RWPE2 (cell line): Measurements from ENCODE around the gene OIP5.
"Not testable (repeated sequence)": the region's sequence is repeated elsewhere in the genome, so short reads cannot be mapped to it uniquely, and the experiment has no call there.

Experiments used
- ATAC-seq: fragments of 200-7000 bp; cut with Tn5 transposase; 3 replicates; pipeline ENCODE4 v1.9.1; 2021; ENCODE audit warnings: low read depth
- DNase-seq: peaks from one replicate; pipeline ENCODE4 v3.0.0-alpha.2; 2020; ENCODE audit warnings: low spot score
- H3K27ac ChIP-seq: fragments of 450-650 bp; 2 replicates; pipeline ENCODE4 v1.5.1; 2017; ENCODE audit warnings: mild to moderate bottlenecking; ENCODE audit not compliant: poor library complexity, severe bottlenecking
- H3K27me3 ChIP-seq: fragments of 250-450 bp; sonication (Bioruptor Pico); 2 replicates; pipeline ENCODE4 v1.5.1; 2021; ENCODE audit warnings: mild to moderate bottlenecking, moderate library complexity; ENCODE audit not compliant: insufficient read depth, poor library complexity, severe bottlenecking
- H3K36me3 ChIP-seq: fragments of 250-450 bp; sonication (Bioruptor Pico); 2 replicates; pipeline ENCODE4 v1.5.1; 2020; ENCODE audit warnings: low read depth, mild to moderate bottlenecking, moderate library complexity
- H3K4me1 ChIP-seq: fragments of 250-450 bp; sonication (Bioruptor Pico); 2 replicates; pipeline ENCODE4 v1.5.1; 2021; ENCODE audit warnings: mild to moderate bottlenecking, moderate library complexity; ENCODE audit not compliant: insufficient read depth, poor library complexity, severe bottlenecking
- H3K4me3 ChIP-seq: fragments of 250-450 bp; sonication (Bioruptor Pico); 2 replicates; pipeline ENCODE4 v1.5.1; 2021; ENCODE audit warnings: mild to moderate bottlenecking, moderate library complexity; ENCODE audit not compliant: severe bottlenecking
- H3K9me3 ChIP-seq: fragments of 250-450 bp; sonication (Bioruptor Pico); 2 replicates; pipeline ENCODE4 v1.5.1; 2021; ENCODE audit warnings: mild to moderate bottlenecking, moderate library complexity; ENCODE audit not compliant: severe bottlenecking
- TF ChIP-seq, protein P1 (sequence below): fragments of 450-650 bp; IDR thresholded peaks from one replicate; pipeline ENCODE4 v1.5.1; 2017; ENCODE audit warnings: mild to moderate bottlenecking, moderate library complexity; ENCODE audit not compliant: poor library complexity, severe bottlenecking

Gene OIP5

DNA sequence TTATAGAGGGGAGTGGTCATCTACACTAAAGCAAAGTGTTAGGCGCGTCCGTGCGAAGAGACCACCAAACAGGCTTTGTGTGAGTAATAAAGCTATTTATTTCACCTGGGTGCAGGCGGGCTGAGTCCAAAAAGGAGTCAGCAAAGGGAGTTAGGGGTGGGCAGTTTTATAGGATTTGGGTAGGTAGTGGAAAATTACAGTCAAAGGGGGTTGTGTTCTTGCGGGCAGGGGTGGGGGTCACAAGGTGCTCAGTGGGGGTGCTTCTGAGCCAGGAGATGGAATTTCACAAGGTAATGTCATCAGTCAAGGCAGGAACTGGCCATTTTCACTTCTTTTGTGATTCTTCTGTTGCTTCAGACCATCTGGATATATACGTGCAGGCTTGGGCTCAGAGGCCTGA is 47.1 kb downstream of the OIP5 start:
- ATAC-seq (no peak), DNase-seq (no peak)
- peak overlapping the region; percentile 82 for H3K4me3 ChIP-seq
- TF ChIP-seq, protein P1, sequence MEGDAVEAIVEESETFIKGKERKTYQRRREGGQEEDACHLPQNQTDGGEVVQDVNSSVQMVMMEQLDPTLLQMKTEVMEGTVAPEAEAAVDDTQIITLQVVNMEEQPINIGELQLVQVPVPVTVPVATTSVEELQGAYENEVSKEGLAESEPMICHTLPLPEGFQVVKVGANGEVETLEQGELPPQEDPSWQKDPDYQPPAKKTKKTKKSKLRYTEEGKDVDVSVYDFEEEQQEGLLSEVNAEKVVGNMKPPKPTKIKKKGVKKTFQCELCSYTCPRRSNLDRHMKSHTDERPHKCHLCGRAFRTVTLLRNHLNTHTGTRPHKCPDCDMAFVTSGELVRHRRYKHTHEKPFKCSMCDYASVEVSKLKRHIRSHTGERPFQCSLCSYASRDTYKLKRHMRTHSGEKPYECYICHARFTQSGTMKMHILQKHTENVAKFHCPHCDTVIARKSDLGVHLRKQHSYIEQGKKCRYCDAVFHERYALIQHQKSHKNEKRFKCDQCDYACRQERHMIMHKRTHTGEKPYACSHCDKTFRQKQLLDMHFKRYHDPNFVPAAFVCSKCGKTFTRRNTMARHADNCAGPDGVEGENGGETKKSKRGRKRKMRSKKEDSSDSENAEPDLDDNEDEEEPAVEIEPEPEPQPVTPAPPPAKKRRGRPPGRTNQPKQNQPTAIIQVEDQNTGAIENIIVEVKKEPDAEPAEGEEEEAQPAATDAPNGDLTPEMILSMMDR, result no peak
- H3K4me1 ChIP-seq, result peaks cover 27% of the 10 kb centered on the region
- H3K27ac ChIP-seq, result peak overlapping the region; percentile 67
- no peaks in the 10 kb centered on the region for H3K9me3 ChIP-seq
- H3K36me3 ChIP-seq, result peaks cover 52% of the 10 kb centered on the region
- H3K27me3 ChIP-seq, result no peaks in the 10 kb centered on the region

DNA sequence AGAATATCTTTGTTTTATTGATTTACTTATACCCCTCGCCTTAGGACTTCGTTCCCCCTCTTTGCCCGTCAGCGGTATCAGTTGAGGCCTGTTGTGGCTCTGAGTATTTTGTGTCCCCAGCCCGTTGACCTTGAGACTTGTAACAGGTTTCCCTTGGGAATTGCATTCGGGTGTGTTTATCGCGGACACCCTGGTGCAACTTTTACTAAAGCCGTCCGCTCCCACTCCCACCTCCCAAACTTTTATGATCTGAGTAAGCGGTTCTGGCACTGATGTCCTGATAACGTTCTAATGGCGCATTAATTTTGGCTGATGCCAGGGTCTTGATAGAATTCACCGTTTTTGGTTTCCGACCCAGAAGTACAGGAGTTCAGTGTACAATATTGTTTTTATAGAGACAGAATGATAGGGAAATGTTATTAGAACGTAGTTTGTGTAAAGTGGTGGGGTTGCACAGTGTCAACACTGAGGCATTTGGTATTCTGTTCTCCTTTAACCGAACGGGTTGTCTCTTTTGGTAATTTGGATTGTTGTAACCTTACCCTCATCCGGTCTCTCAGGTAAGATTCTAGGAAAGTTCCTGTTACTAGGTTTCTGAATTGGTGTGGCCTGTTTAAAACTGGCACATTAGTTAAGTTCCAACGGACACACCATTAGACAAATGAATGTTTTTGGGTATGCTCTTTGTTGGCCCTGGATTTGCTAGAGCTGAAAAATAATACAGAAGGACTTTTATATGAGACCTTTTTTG is 47.8 kb downstream of the OIP5 start:
- peak overlapping the region; percentile 82 for H3K4me3 ChIP-seq
- peak overlapping the region; percentile 67 for H3K27ac ChIP-seq
- H3K27me3 ChIP-seq, result no peaks in the 10 kb centered on the region
- DNase-seq (no peak), ATAC-seq (no peak)
- H3K4me1 ChIP-seq, result peaks cover 27% of the 10 kb centered on the region
- TF ChIP-seq, protein P1, result no peak
- H3K36me3 ChIP-seq, result peaks cover 51% of the 10 kb centered on the region
- no peaks in the 10 kb centered on the region for H3K9me3 ChIP-seq

DNA sequence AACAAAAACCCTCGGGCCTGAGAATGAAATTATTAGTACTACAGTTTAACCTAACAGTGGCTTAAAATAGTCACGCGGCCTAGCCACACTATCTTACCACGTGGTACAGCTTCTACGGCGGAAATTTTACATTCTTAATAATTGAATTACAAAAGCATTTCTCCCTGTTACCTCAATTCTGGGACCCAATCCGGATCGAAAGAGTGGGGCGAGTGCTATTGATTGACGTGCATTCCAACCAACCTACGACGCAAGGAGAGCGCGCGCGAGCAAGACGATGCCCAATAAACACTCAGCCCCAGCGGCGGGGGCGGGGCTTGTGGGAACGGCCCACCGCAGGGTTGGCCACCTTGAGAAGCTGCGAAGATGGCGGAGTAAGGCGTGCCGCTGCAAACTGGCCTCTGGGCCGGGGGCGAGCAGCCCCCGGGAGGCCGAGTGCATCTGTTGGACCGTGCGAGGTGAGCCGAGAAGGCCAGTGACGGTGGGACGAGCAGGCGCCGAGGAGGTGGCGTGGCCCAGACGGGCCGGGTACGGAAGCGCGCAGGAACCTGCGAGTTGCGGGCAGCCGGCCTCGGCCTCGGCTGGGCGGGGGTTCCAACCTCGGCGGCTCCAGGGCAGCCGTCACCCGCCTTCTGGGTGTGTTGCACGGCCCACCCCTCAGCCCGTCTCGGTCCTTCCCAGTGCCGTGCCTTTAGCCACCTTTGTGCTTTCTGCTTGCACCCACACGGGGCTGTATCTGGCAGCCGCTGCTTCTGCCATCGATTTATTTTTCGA is 48.6 kb downstream of the OIP5 start:
- H3K36me3 ChIP-seq, result peaks cover 51% of the 10 kb centered on the region
- TF ChIP-seq, protein P1, result no peak
- peak overlapping the region; percentile 67 for H3K27ac ChIP-seq
- peak; percentile 99 for DNase-seq
- no peaks in the 10 kb centered on the region for H3K9me3 ChIP-seq
- peaks cover 27% of the 10 kb centered on the region for H3K4me1 ChIP-seq
- peak; percentile 93 for ATAC-seq
- no peaks in the 10 kb centered on the region for H3K27me3 ChIP-seq
- H3K4me3 ChIP-seq, result peak overlapping the region; percentile 82

- Histone ChIP-seq H3K4me1 (peaks cover 27% of the 10 kb centered on the region), H3K36me3 (peaks cover 49% of the 10 kb centered on the region), H3K27ac (peak overlapping the region; percentile 67), H3K4me3 (peak overlapping the region; percentile 82)
- H3K9me3 ChIP-seq, H3K27me3 ChIP-seq, DNase-seq, ATAC-seq: not testable (repeated sequence)
Observed at GRCh38 chr15:41282980-41283652, 49.3 kb downstream of the OIP5 start.

GRCh38 chr15:41282436-41282835 is 50.0 kb downstream of the OIP5 start:
- not testable (repeated sequence) for H3K4me3 ChIP-seq, H3K27me3 ChIP-seq, ATAC-seq, H3K9me3 ChIP-seq, DNase-seq
- Histone ChIP-seq H3K4me1 (peaks cover 27% of the 10 kb centered on the region), H3K27ac (peak overlapping the region; percentile 67), H3K36me3 (peaks cover 43% of the 10 kb centered on the region)
